Gastroesophageal sphincter (tissue), 3 donors: ENCODE results near the gene C19orf53.

Experiments
- CTCF ChIP-seq, 4 experiments: fragments of 200-600 bp in 2 of 4; fragments of 450-650 bp in 2 of 4; sonication (generic) in 1 of 4; IDR thresholded peaks; one replicate each; pipeline ENCODE4 v1.5.1; 2017 to 2019; ENCODE audit warnings: antibody characterized with exemption in 4 of 4, mild to moderate bottlenecking in 2 of 4, moderate library complexity in 2 of 4
- POLR2A ChIP-seq, 2 donors: fragments of 450-650 bp; IDR thresholded peaks; one replicate each; pipeline ENCODE4 v1.6.1; 2017; ENCODE audit warnings: antibody characterized with exemption in 2 of 2, mild to moderate bottlenecking in 2 of 2, moderate library complexity in 1 of 2

GRCh38 chr19:13788991-13789390, 14.7 kb downstream of the C19orf53 start:
- no peak for TF ChIP-seq POLR2A (IDR thresholded peaks at IDR 0.05)
- TF ChIP-seq CTCF (IDR thresholded peaks at IDR 0.05): no peak
